A673 (cell line): ENCODE measurements around the gene TOM1L2.

Source experiments
- CTCF ChIP-seq: fragments of 300-800, 200-600 bp; sonication (generic); conservative IDR thresholded peaks from 2 replicates; pipeline ENCODE4 v1.5.1; 2017; ENCODE audit warnings: low read depth, mild to moderate bottlenecking, antibody characterized with exemption, low read length, moderate library complexity, mixed read lengths
- EZH2 ChIP-seq: fragments of 200-600 bp; sonication (generic); IDR thresholded peaks from 2 replicates; pipeline ENCODE4 v1.6.1; 2017; ENCODE audit warnings: borderline replicate concordance, low read depth, mild to moderate bottlenecking, mixed read lengths, antibody characterized with exemption, low read length; ENCODE audit not compliant: poor library complexity, severe bottlenecking

- no peak for TF ChIP-seq EZH2
- TF ChIP-seq CTCF = no peak
Measured at GRCh38 chr17:17983776-17984175, 11.6 kb upstream of the TOM1L2 start.
